Uterus (tissue), 4 donors: ENCODE data around the gene CDKL4. TPM values are rescaled to one million over a fixed set of nuclear protein-coding genes. Genes with fewer than 3 reads are reported as not detected.
"Not testable (repeated sequence)": the region's sequence is repeated elsewhere in the genome, so short reads cannot be mapped to it uniquely, and the experiment has no call there.

Source experiments
- DNase-seq, 2 donors: peaks; one replicate each; pipeline ENCODE4 v3.0.0-alpha.2; 2019 to 2020
- H3K27ac ChIP-seq, 2 donors: fragments of 200-600 bp; sonication (generic); 1 replicate in 1 of 2; 2 replicates in 1 of 2; pipeline ENCODE4 v1.5.1; 2016 to 2018
- H3K27me3 ChIP-seq, 2 donors: fragments of 200-600 bp; sonication (generic); one replicate each; pipeline ENCODE4 v1.5.1; 2018 to 2019; ENCODE audit warnings: control low read depth in 1 of 2
- H3K36me3 ChIP-seq, 2 donors: fragments of 200-600 bp; sonication (generic); one replicate each; pipeline ENCODE4 v1.5.1; 2019; ENCODE audit warnings: control low read depth in 1 of 2
- H3K4me1 ChIP-seq, 2 donors: fragments of 200-600 bp; sonication (generic); one replicate each; pipeline ENCODE4 v1.5.1; 2018 to 2019; ENCODE audit warnings: control low read depth in 1 of 2
- H3K4me3 ChIP-seq, 2 donors: fragments of 200-600 bp; sonication (generic); 1 replicate in 1 of 2; 2 replicates in 1 of 2; pipeline ENCODE4 v1.5.1; 2018 to 2019; ENCODE audit warnings: mild to moderate bottlenecking in 1 of 2
- H3K9me3 ChIP-seq, 2 donors: fragments of 200-600 bp; sonication (generic); one replicate each; pipeline ENCODE4 v1.5.1; 2019; ENCODE audit warnings: control low read depth in 1 of 2
- CTCF ChIP-seq, 4 experiments: fragments of 200-600 bp in 2 of 4; fragments of 450-650 bp in 2 of 4; sonication (generic) in 2 of 4; IDR thresholded peaks; one replicate each; pipeline ENCODE4 v1.5.1; 2016 to 2019; ENCODE audit warnings: antibody characterized with exemption in 4 of 4, mild to moderate bottlenecking in 2 of 4, moderate library complexity in 1 of 4
- POLR2A ChIP-seq, 2 donors: fragments of 450-650 bp; IDR thresholded peaks; one replicate each; pipeline ENCODE4 v1.6.1; 2016; ENCODE audit warnings: antibody characterized with exemption in 2 of 2, mild to moderate bottlenecking in 1 of 2, moderate library complexity in 1 of 2
- intact Hi-C: fragments of 100-400 bp; cut with DNase I; formaldehyde crosslinking; loops from one replicate; pipeline ENCODE4 v1.15.1; 2023; ENCODE audit warnings: low total_unique reads
- total RNA-seq, 4 donors: library from RNA; depleted of rRNA in 3 of 4; stranded (reverse); fragments of >200 nt in 3 of 4; gene quantifications; one replicate each; pipeline versions ENCODE4 v1.1.0 to v1.2.4, GENCODE V29; 2014 to 2023
- donor health status: DM: yes; HTN: yes; CAD: no.

CDKL4 gene
- total RNA-seq, 4 donors from 2014 or later, result 0.59 to 3.2 (median 2.1) TPM; not detected in 1

GRCh38 chr2:39144416-39144815 is 99.4 kb downstream of the CDKL4 start:
- H3K4me1 ChIP-seq, result no peaks in the 10 kb centered on the region
- H3K27ac ChIP-seq, result no peak overlapping the region
- H3K4me3 ChIP-seq, result no peak overlapping the region
- H3K9me3 ChIP-seq, result no peaks in the 10 kb centered on the region
- DNase-seq, result no peak
- no peaks in the 10 kb centered on the region for H3K36me3 ChIP-seq
- no peaks in the 10 kb centered on the region for H3K27me3 ChIP-seq
- TF ChIP-seq POLR2A (IDR thresholded peaks at IDR 0.05), result no peak
- no peak for TF ChIP-seq CTCF (IDR thresholded peaks at IDR 0.05)
- intact Hi-C loops, result no loop called here

GRCh38 chr2:39142904-39143605 is 100.7 kb downstream of the CDKL4 start:
- intact Hi-C loops, result no loop called here
- no peaks in the 10 kb centered on the region for H3K9me3 ChIP-seq

GRCh38 chr2:39141334-39142271 is 102.2 kb downstream of the CDKL4 start:
- no peak for TF ChIP-seq POLR2A (IDR thresholded peaks at IDR 0.05)
- no peak for TF ChIP-seq CTCF (IDR thresholded peaks at IDR 0.05)
- no peaks in the 10 kb centered on the region for H3K36me3 ChIP-seq
- DNase-seq, result no peak
- H3K4me3 ChIP-seq, result no peak overlapping the region
- H3K27ac ChIP-seq, result no peak overlapping the region
- intact Hi-C loops, result no loop called here
- H3K27me3 ChIP-seq, result no peaks in the 10 kb centered on the region
- no peaks in the 10 kb centered on the region for H3K9me3 ChIP-seq
- H3K4me1 ChIP-seq, result no peaks in the 10 kb centered on the region

More at GRCh38 chr2:39142904-39143605, 100.7 kb downstream of the CDKL4 start:
- no peaks in the 10 kb centered on the region for H3K27me3 ChIP-seq
- TF ChIP-seq POLR2A (IDR thresholded peaks at IDR 0.05) (no peak), CTCF (IDR thresholded peaks at IDR 0.05) (no peak)
- no peaks in the 10 kb centered on the region for H3K4me1 ChIP-seq
- H3K36me3 ChIP-seq, result no peaks in the 10 kb centered on the region
- H3K27ac ChIP-seq, result no peak overlapping the region
- DNase-seq, result no peak
- no peak overlapping the region for H3K4me3 ChIP-seq

GRCh38 chr2:39140948-39141333 is 102.8 kb downstream of the CDKL4 start:
- intact Hi-C loops, H3K9me3 ChIP-seq, H3K4me3 ChIP-seq, H3K36me3 ChIP-seq, H3K4me1 ChIP-seq, DNase-seq, H3K27me3 ChIP-seq, H3K27ac ChIP-seq: not testable (repeated sequence)

GRCh38 chr2:39140322-39140847 is 103.4 kb downstream of the CDKL4 start:
- DNase-seq, result no peak
- H3K4me1 ChIP-seq, result no peaks in the 10 kb centered on the region
- H3K27me3 ChIP-seq, result no peaks in the 10 kb centered on the region
- no peak overlapping the region for H3K4me3 ChIP-seq
- intact Hi-C loops, result no loop called here
- H3K27ac ChIP-seq, result no peak overlapping the region
- TF ChIP-seq POLR2A (IDR thresholded peaks at IDR 0.05), result no peak
- TF ChIP-seq CTCF (IDR thresholded peaks at IDR 0.05), result no peak
- no peaks in the 10 kb centered on the region for H3K36me3 ChIP-seq
- H3K9me3 ChIP-seq, result no peaks in the 10 kb centered on the region
